Testis (tissue), 3 donors: ENCODE measurements around the gene FGF3. TPM values are rescaled to one million over a fixed set of nuclear protein-coding genes. Genes with fewer than 3 reads are reported as not detected.

ENCODE experiments used
- DNase-seq: peaks from one replicate; pipeline ENCODE4 v3.0.0-alpha.2; 2019
- H3K27ac ChIP-seq, 2 donors: fragments of 200-600 bp; sonication (generic); one replicate each; pipeline ENCODE4 v1.5.1; 2019
- H3K27me3 ChIP-seq: fragments of 200-600 bp; sonication (generic); one replicate; pipeline ENCODE4 v1.5.1; 2019
- H3K36me3 ChIP-seq: fragments of 200-600 bp; sonication (generic); one replicate; pipeline ENCODE4 v1.5.1; 2017; ENCODE audit warnings: low read depth; ENCODE audit errors: missing control alignments
- H3K4me1 ChIP-seq: fragments of 200-600 bp; sonication (generic); one replicate; pipeline ENCODE4 v1.5.1; 2019
- H3K4me3 ChIP-seq, 2 donors: fragments of 200-600 bp; sonication (generic); one replicate each; pipeline ENCODE4 v1.5.1; 2017 to 2019
- H3K9me3 ChIP-seq: fragments of 200-600 bp; sonication (generic); one replicate; pipeline ENCODE4 v1.5.1; 2017
- POLR2A ChIP-seq: fragments of 450-650 bp; IDR thresholded peaks from one replicate; pipeline ENCODE4 v1.6.1; 2017; ENCODE audit warnings: antibody characterized with exemption, mild to moderate bottlenecking, moderate library complexity
- WGBS, 2 donors: methylation state at CpG; one replicate each; pipeline ENCODE4 v1.1.5; 2018; 5-methylcytosine and 5-hydroxymethylcytosine counted together
- intact Hi-C: fragments of 100-400 bp; cut with DNase I; formaldehyde crosslinking; loops from one replicate; pipeline ENCODE4 v1.15.1; 2023; ENCODE audit warnings: low total_unique reads
- polyA plus RNA-seq: library from polyadenylated mRNA; stranded (reverse); fragments of 350-450 nt; fragmentation: Illumina TruSeq; extraction: RNeasy Lipid Tissue Mini Kit (QIAGEN cat#74804); gene quantifications from one replicate; pipeline ENCODE4 v1.2.3, GENCODE V29; 2014; ENCODE audit warnings: low read depth, low replicate concordance; ENCODE audit not compliant: insufficient read depth
- total RNA-seq, 2 donors: library from RNA; depleted of rRNA; stranded (reverse); fragments of >200 nt; gene quantifications; one replicate each; pipeline ENCODE4 v1.2.3, GENCODE V29; 2016
- TF ChIP-seq, protein P1 (sequence below), 3 experiments: fragments of 450-650 bp in 2 of 3; fragments of 200-600 bp in 1 of 3; sonication (generic) in 1 of 3; IDR thresholded peaks; one replicate each; pipeline ENCODE4 v1.5.1; 2016 to 2019; ENCODE audit warnings: antibody characterized with exemption in 3 of 3, mild to moderate bottlenecking in 2 of 3, moderate library complexity in 1 of 3

The FGF3 gene
- total and polyA plus RNA-seq, 3 donors from 2014 or later, result 0.50 TPM; not detected in 2

- no peak for TF ChIP-seq POLR2A
- TF ChIP-seq, protein P1, sequence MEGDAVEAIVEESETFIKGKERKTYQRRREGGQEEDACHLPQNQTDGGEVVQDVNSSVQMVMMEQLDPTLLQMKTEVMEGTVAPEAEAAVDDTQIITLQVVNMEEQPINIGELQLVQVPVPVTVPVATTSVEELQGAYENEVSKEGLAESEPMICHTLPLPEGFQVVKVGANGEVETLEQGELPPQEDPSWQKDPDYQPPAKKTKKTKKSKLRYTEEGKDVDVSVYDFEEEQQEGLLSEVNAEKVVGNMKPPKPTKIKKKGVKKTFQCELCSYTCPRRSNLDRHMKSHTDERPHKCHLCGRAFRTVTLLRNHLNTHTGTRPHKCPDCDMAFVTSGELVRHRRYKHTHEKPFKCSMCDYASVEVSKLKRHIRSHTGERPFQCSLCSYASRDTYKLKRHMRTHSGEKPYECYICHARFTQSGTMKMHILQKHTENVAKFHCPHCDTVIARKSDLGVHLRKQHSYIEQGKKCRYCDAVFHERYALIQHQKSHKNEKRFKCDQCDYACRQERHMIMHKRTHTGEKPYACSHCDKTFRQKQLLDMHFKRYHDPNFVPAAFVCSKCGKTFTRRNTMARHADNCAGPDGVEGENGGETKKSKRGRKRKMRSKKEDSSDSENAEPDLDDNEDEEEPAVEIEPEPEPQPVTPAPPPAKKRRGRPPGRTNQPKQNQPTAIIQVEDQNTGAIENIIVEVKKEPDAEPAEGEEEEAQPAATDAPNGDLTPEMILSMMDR (IDR thresholded peaks at IDR 0.05), result no peak
- intact Hi-C loops, result no loop called here
- H3K9me3 ChIP-seq, result no peaks in the 10 kb centered on the region
- no peak overlapping the region for H3K4me3 ChIP-seq
- 80 to 94% methylated on average over 1 to 12 of the region's 12 CpGs for WGBS, 2 donors
- H3K27ac ChIP-seq, result no peak overlapping the region
- no peaks in the 10 kb centered on the region for H3K36me3 ChIP-seq
- no peaks in the 10 kb centered on the region for H3K27me3 ChIP-seq
- no peaks in the 10 kb centered on the region for H3K4me1 ChIP-seq
- no peak for DNase-seq
These were observed 43.8 kb upstream of the FGF3 start for GRCh38 chr11:69862797-69863543.

DNA sequence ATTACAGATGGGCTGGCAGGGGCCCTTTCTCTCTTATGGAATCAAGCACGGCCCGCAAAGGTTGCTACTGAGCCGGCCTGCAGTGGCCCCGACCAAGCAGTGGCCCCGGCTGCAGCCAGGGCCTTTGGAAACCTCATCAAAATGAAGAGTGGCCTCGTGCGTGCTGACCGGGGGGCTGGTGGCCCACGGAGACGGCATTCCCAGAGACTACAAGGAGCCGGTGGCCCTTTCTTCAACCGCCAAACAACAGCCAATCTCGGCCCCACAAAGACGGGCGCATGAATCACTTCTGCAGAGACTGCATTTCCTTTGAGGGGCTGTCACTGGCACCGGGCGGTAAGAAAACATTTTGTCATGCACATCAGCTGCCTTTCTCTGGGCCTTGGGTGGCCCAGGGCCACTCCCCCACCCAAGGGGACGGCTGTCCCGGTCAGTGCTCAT is 43.1 kb upstream of the FGF3 start:
- DNase-seq, result no peak
- Histone ChIP-seq H3K27me3 (no peaks in the 10 kb centered on the region), H3K4me3 (no peak overlapping the region), H3K9me3 (no peaks in the 10 kb centered on the region), H3K36me3 (no peaks in the 10 kb centered on the region), H3K27ac (no peak overlapping the region), H3K4me1 (no peaks in the 10 kb centered on the region)
- 75 to 81% methylated on average over 14 to 19 of the region's 19 CpGs for WGBS, 2 donors
- intact Hi-C loops, result no loop called here
- TF ChIP-seq, protein P1 (IDR thresholded peaks at IDR 0.05), result no peak
- no peak for TF ChIP-seq POLR2A

DNA sequence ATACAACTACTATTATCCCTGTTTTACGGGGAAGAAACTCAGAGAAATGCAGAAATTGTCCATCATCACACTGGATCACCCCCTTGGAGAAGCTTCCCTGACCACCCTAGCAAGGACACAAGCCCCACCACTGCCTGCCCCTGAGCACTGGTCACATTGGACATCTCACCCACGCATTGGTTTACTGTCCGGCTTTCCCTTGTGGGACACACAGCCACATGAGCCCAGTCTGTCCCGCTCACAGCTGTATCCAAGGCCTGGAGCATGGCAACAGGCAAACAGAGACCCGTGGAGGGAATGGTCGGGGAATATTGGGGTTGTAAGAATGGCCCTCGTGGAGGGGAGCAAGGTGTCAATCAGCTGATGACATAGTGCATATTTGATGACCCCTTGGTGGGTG is 42.7 kb upstream of the FGF3 start:
- no peak overlapping the region for H3K27ac ChIP-seq
- H3K27me3 ChIP-seq, result no peaks in the 10 kb centered on the region
- no peak for DNase-seq
- intact Hi-C loops, result no loop called here
- 82 to 83% methylated on average over 7 of the region's 7 CpGs for WGBS, 2 donors
- no peaks in the 10 kb centered on the region for H3K4me1 ChIP-seq
- no peak overlapping the region for H3K4me3 ChIP-seq
- no peak for TF ChIP-seq POLR2A
- TF ChIP-seq, protein P1 (IDR thresholded peaks at IDR 0.05), result no peak
- H3K9me3 ChIP-seq, result no peaks in the 10 kb centered on the region
- no peaks in the 10 kb centered on the region for H3K36me3 ChIP-seq

DNA sequence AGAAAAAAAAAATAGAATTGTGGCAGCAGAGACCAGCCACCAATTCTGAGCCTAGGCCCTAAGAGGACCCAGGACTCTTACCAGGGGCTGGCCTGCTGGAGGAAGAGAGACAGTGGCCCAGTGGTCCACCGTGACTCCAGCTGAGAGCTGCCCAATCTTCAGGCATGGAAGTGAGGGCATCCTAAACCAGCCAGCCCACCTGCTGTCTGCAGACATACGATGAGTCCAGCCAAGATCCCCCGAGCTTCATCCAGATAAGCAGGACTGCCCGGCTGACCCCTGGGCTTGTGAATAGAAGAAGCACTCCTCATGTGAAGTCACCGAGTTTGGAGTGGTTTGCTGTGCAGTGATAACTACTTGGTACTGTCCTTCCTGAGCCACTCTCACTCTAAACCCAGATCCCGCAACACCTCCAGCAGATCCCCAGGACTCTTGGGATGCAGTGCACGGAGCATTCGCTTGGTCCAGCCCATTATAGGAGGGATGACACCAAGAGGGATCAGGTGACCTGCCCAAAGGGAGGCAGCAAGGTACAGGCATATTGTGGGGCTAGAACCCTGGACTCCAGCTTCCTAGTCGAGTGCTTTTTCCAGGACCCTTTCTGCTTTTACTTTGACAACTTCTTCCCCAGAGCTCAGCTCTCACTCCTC is 41.7 kb upstream of the FGF3 start:
- TF ChIP-seq POLR2A, result no peak
- TF ChIP-seq, protein P1 (IDR thresholded peaks at IDR 0.05), result no peak
- H3K9me3 ChIP-seq, result no peaks in the 10 kb centered on the region
- no peak overlapping the region for H3K4me3 ChIP-seq
- H3K36me3 ChIP-seq, result no peaks in the 10 kb centered on the region
- no peak overlapping the region for H3K27ac ChIP-seq
- no peak for DNase-seq
- 67 to 70% methylated on average over 9 of the region's 9 CpGs for WGBS, 2 donors
- intact Hi-C loops, result no loop called here
- no peaks in the 10 kb centered on the region for H3K27me3 ChIP-seq
- no peaks in the 10 kb centered on the region for H3K4me1 ChIP-seq
